Heart left ventricle (tissue), 16 donors: ENCODE data around the gene ARL13B. TPM values are rescaled to one million over a fixed set of nuclear protein-coding genes. Genes with fewer than 3 reads are reported as not detected.

Experiments used
- ATAC-seq, 4 donors: fragments of 200-7000 bp; cut with Tn5 transposase; one replicate each; pipeline ENCODE4 v1.9.1; 2020 to 2022; ENCODE audit warnings: moderate library complexity in 4 of 4, mild to moderate bottlenecking in 3 of 4, moderate number of reproducible peaks in 1 of 4
- DNase-seq, 5 donors: peaks; one replicate each; pipeline ENCODE4 v3.0.0-alpha.2; 2020
- H3K27ac ChIP-seq, 12 donors: fragments of 200-600 bp; sonication (generic) in 4 of 12; one replicate each; pipeline versions ENCODE4 v1.5.0 to v1.8.0; 2016 to 2022; ENCODE audit warnings: mild to moderate bottlenecking in 2 of 12
- H3K27me3 ChIP-seq, 9 donors: fragments of 200-600 bp; sonication (generic) in 2 of 9; one replicate each; pipeline versions ENCODE4 v1.5.1 to v1.8.0; 2016 to 2022; ENCODE audit warnings: mild to moderate bottlenecking in 3 of 9
- H3K36me3 ChIP-seq, 9 donors: fragments of 200-600 bp; sonication (generic) in 2 of 9; one replicate each; pipeline versions ENCODE4 v1.5.0 to v1.8.0; 2018 to 2022; ENCODE audit warnings: mild to moderate bottlenecking in 2 of 9
- H3K4me1 ChIP-seq, 12 donors: fragments of 200-600 bp; sonication (generic) in 4 of 12; one replicate each; pipeline versions ENCODE4 v1.5.0 to v1.8.0; 2016 to 2022; ENCODE audit warnings: mild to moderate bottlenecking in 3 of 12
- H3K4me3 ChIP-seq, 12 donors: fragments of 200-600 bp; sonication (generic) in 4 of 12; one replicate each; pipeline versions ENCODE4 v1.5.0 to v1.8.0; 2017 to 2022; ENCODE audit warnings: mild to moderate bottlenecking in 9 of 12, moderate library complexity in 4 of 12
- H3K9me3 ChIP-seq, 12 donors: fragments of 200-600 bp; sonication (generic) in 4 of 12; one replicate each; pipeline versions ENCODE4 v1.5.0 to v1.8.0; 2016 to 2022; ENCODE audit warnings: mild to moderate bottlenecking in 1 of 12
- CTCF ChIP-seq, 12 donors: fragments of 200-600 bp; sonication (generic) in 4 of 12; IDR thresholded peaks; one replicate each; pipeline versions ENCODE4 v1.5.0 to v1.8.0; 2018 to 2022; ENCODE audit warnings: antibody characterized with exemption in 12 of 12, mild to moderate bottlenecking in 5 of 12
- POLR2A ChIP-seq, 2 donors: fragments of 450-650 bp; IDR thresholded peaks; one replicate each; pipeline ENCODE4 v1.6.1; 2017; ENCODE audit warnings: antibody characterized with exemption in 2 of 2, mild to moderate bottlenecking in 2 of 2, moderate library complexity in 2 of 2
- WGBS, 4 donors: extraction: QIAGEN DNeasy Blood & Tissue Kit in 2 of 4; methylation state at CpG; one replicate each; pipeline versions ENCODE4 v1.1.5 to v1.1.7; 2013 to 2018; 5-methylcytosine and 5-hydroxymethylcytosine counted together
- intact Hi-C, 10 donors: fragments of 100-400 bp; cut with DNase I; formaldehyde crosslinking; loops; one replicate each; pipeline versions ENCODE4 v1.11.1 to v1.14.2; 2022
- polyA plus RNA-seq, 2 donors: library from polyadenylated mRNA; stranded (reverse); fragments of 200-250 nt; gene quantifications; one replicate each; pipeline ENCODE4 v1.2.3, GENCODE V29; 2013
- total RNA-seq, 9 donors: library from RNA; depleted of rRNA in 2 of 9; stranded (reverse); fragments of >200 nt in 2 of 9; fragmentation: NEBNext Ultra II Directional in 3 of 9; extraction: Animal tissue kit (Norgen Biotek cat#: 25700) in 3 of 9; gene quantifications; one replicate each; pipeline versions ENCODE4 v1.1.0 to v1.2.4, GENCODE V29; 2016 to 2023
- donor health status: ischemic (EF 13 %, LVEDD 7.1; RV severe dilation, severe dysfunction).
- donor health status: healthy with polysubstance abuse.
- donor health status: DM: no; HTN: yes; CAD: no.
- donor health status: DM: no; HTN: no; CAD: no.
- donor health status: ischemic (EF 25% LVEDD 6.9; RV normal size, moderate dysfunction).
- donor health status: ischemic (EF 25% LVEDD 5.7; RV mildly dilated, moderate dysfunction).
- donor health status: healthy.
- donor health status: DM: yes; HTN: yes; CAD: no.
- donor health status: ischemic (EF 35%, LVEDD 5.7; RV mildly dilated, moderate dysfunction).
- donor health status: nonischemic (EF 11% LVEDD 7.7; RV severe dilation, severe dysfunction).
- donor health status: DM: yes; HTN: yes; CAD: no.
- donor health status: PGD.
- donor health status: ischemic (EF 29% LVEDD 5.4; RV normal size, mild dysfunction).
- donor health status: nonischemic (EF 23%, LVEDD 6.1; RV moderate dilation, normal function).

The ARL13B gene
- total and polyA plus RNA-seq, 11 donors = 1.7 to 9.0 (median 5.3) TPM

GRCh38 chr3:94011233-94011711 is 31.3 kb downstream of the ARL13B start:
- intact Hi-C loops = no loop called here
- Histone ChIP-seq H3K9me3 (no peaks in the 10 kb centered on the region), H3K27ac (no peak overlapping the region), H3K36me3 (no peaks in the 10 kb centered on the region), H3K27me3 (no peaks in the 10 kb centered on the region), H3K4me1 (peaks cover 0 to 7% (median 0%) of the 10 kb centered on the region in 12 donors), H3K4me3 (no peak overlapping the region)
- no peak for TF ChIP-seq POLR2A (IDR thresholded peaks at IDR 0.05)
- no peak for TF ChIP-seq CTCF (IDR thresholded peaks at IDR 0.05)
- no peak for ATAC-seq
- DNase-seq = no peak
- WGBS, 4 donors = 86 to 92% (median 90%) methylated on average over 3 of the region's 3 CpGs

GRCh38 chr3:94012185-94012584 is 32.2 kb downstream of the ARL13B start:
- ATAC-seq (no peak), DNase-seq (no peak)
- WGBS, 4 donors = 60 to 76% (median 65%) methylated on average over 1 of the region's 1 CpG
- intact Hi-C loops = no loop called here
- peaks cover 0 to 7% (median 0%) of the 10 kb centered on the region in 12 donors for H3K4me1 ChIP-seq
- no peaks in the 10 kb centered on the region for H3K36me3 ChIP-seq
- no peak overlapping the region for H3K27ac ChIP-seq
- TF ChIP-seq POLR2A (IDR thresholded peaks at IDR 0.05) (no peak), CTCF (IDR thresholded peaks at IDR 0.05) (no peak)
- H3K4me3 ChIP-seq = no peak overlapping the region
- H3K27me3 ChIP-seq = no peaks in the 10 kb centered on the region
- no peaks in the 10 kb centered on the region for H3K9me3 ChIP-seq

- no peaks in the 10 kb centered on the region for H3K9me3 ChIP-seq
- H3K36me3 ChIP-seq = no peaks in the 10 kb centered on the region
- H3K4me3 ChIP-seq = no peak overlapping the region
- H3K27ac ChIP-seq = no peak overlapping the region
- intact Hi-C loops = no loop called here
- no peaks in the 10 kb centered on the region for H3K27me3 ChIP-seq
- DNase-seq (no peak), ATAC-seq (no peak)
- TF ChIP-seq POLR2A (IDR thresholded peaks at IDR 0.05) (no peak), CTCF (IDR thresholded peaks at IDR 0.05) (no peak)
- peaks cover 0 to 7% (median 0%) of the 10 kb centered on the region in 12 donors for H3K4me1 ChIP-seq
- WGBS, 4 donors = 56 to 69% (median 64%) methylated on average over 1 of the region's 1 CpG
These were observed 35.1 kb downstream of the ARL13B start for GRCh38 chr3:94015025-94015424.

- Histone ChIP-seq H3K27me3 (no peaks in the 10 kb centered on the region), H3K36me3 (peaks cover 0 to 7% (median 0%) of the 10 kb centered on the region in 9 donors), H3K27ac (no peak overlapping the region), H3K9me3 (no peaks in the 10 kb centered on the region), H3K4me1 (peaks cover 0 to 8% (median 0%) of the 10 kb centered on the region in 12 donors), H3K4me3 (no peak overlapping the region)
- WGBS, 4 donors = 69 to 73% (median 71%) methylated on average over 2 of the region's 2 CpGs
- DNase-seq = no peak
- intact Hi-C loops = no loop called here
- ATAC-seq = peak in 2 of 4 donors; percentile 33 to 68
- TF ChIP-seq CTCF (IDR thresholded peaks at IDR 0.05) (no peak), POLR2A (IDR thresholded peaks at IDR 0.05) (no peak)
These were observed 39.7 kb downstream of the ARL13B start for GRCh38 chr3:94019659-94020058.
